HG02763 (cell line): Measurements from ENCODE around the gene HSPB7.
"Not testable (repeated sequence)": the region's sequence is repeated elsewhere in the genome, so short reads cannot be mapped to it uniquely, and the experiment has no call there.

ENCODE experiments used
- ATAC-seq: cut with Tn5 transposase; IDR thresholded peaks from one replicate; pipeline ENCODE4 v1.9.1; 2021; ENCODE audit warnings: mild to moderate bottlenecking, moderate library complexity; ENCODE audit not compliant: unreplicated experiment

The HSPB7 gene

GRCh38 chr1:16009030-16009460, 8.8 kb downstream of the HSPB7 start:
- no peak for ATAC-seq

- no peak for ATAC-seq
Measured at GRCh38 chr1:16007671-16008341, 10.0 kb downstream of the HSPB7 start.

GRCh38 chr1:16006552-16007485, 11.0 kb downstream of the HSPB7 start:
- ATAC-seq = no peak

GRCh38 chr1:16006010-16006409, 11.8 kb downstream of the HSPB7 start:
- ATAC-seq = no peak

GRCh38 chr1:16005597-16005996, 12.2 kb downstream of the HSPB7 start:
- ATAC-seq = no peak

- ATAC-seq = not testable (repeated sequence)
Measured at GRCh38 chr1:16001274-16001673, 16.6 kb downstream of the HSPB7 start.

GRCh38 chr1:15998929-15999328, 18.9 kb downstream of the HSPB7 start:
- no peak for ATAC-seq

GRCh38 chr1:15997637-15998280, 20.1 kb downstream of the HSPB7 start:
- no peak for ATAC-seq

GRCh38 chr1:15997076-15997585, 20.7 kb downstream of the HSPB7 start:
- ATAC-seq = no peak

GRCh38 chr1:15994590-15995351, 23.1 kb downstream of the HSPB7 start:
- no peak for ATAC-seq

- ATAC-seq = no peak
Measured at GRCh38 chr1:15994081-15994480, 23.8 kb downstream of the HSPB7 start.

GRCh38 chr1:15993666-15994065, 24.2 kb downstream of the HSPB7 start:
- no peak for ATAC-seq

GRCh38 chr1:15992582-15993500, 25.0 kb downstream of the HSPB7 start:
- no peak for ATAC-seq

- no peak for ATAC-seq
Measured at GRCh38 chr1:15992187-15992553, 25.7 kb downstream of the HSPB7 start.

- ATAC-seq = no peak
Measured at GRCh38 chr1:15991427-15992186, 26.2 kb downstream of the HSPB7 start.

GRCh38 chr1:15989776-15990175, 28.1 kb downstream of the HSPB7 start:
- no peak for ATAC-seq

GRCh38 chr1:15988856-15989736, 28.7 kb downstream of the HSPB7 start:
- no peak for ATAC-seq
